ENCODE results near the gene SLC34A2. TPM values are rescaled to one million over a fixed set of nuclear protein-coding genes. Genes with fewer than 3 reads are reported as not detected.

Gene SLC34A2
- polyA plus RNA-seq, 1 donor = 0.37 TPM

DNA sequence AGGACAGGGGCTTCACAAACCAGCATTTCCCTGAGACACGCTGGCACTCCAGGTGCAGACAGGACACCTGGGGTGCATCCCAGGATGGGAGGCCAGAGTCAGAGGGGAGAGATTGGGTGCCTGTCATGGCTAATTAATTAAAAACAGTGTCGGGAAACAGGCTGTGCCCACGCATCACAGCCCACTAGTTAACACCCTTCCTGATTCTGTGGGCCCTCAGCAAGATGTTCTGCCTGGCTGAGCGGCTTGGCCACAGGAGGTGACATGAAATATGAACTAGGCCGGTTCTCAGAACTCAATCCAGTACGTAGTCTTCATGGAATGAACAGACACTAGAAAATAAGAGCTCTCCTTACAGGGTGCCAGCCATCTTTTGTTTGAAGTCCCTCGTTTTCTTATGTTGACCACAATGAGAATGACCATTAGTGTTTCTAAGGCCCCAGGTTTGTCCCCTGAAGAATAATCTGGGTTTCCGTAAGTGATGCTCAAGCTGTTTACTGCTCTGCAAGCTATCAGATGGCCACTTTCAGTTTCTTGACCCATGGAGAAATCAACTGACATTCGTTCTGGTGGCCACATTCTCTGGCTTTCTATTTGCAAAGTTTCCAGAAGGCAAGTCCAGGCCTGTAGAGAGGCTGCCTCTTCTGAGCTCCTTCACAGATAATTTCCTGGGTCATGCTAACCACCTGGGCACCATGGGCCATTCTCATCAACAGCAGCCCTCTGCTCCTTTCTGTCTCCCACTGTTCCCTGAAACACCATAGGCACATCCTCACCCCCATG lies 72.3 kb downstream of the SLC34A2 start:
- no peak for DNase-seq

Other genes with a start within 250 kb of the SLC34A2 start
- 17.2 TPM for gene SEL1L3, start 207.1 kb downstream of the SLC34A2 start, polyA plus RNA-seq (ENCODE audit: insufficient read length)

Data from hindlimb muscle (tissue), 1 donor.